ENCODE results near the gene MLST8.
A peak's percentile ranks its signal among the peaks of the same experiment; 100 is the strongest.

Gene MLST8

DNA sequence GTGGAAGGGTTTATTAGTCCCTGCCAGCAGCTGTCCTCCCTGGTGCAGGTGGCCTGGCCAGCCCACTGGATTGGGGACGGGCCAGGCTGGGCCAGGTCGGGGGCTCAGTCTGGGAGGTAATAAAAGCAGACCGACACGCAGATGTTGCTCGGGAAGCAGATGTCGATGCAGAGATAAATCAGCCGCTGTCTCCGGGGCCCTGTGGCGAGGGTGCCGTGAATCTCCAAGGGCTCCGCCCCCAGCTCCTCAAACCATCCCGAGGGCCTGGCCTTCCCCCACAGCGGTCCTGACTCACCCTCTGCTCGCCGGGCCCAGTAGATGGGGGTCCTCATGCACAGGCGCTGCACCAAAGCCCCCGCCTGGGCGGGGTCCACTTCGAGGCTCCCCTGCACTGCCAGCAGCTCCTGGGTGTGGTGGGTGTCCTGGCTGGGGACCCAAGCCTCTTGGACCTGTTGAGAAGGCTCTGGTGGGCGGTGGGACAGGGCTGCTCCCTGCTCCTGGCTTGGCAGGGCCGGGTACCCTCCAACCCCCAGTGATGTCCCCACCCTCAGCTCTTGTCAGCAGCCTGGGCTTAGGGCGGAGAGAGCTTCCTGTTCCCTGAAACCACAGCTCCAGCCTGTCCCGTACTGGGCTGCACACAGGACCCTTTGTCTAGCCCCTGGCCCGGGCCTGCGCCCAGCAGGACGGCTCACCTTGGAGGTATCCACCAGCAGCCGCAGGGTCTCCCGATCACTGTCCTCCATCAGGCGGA, 4.2 kb downstream of the MLST8 start:
- no peak for DNase-seq

DNA sequence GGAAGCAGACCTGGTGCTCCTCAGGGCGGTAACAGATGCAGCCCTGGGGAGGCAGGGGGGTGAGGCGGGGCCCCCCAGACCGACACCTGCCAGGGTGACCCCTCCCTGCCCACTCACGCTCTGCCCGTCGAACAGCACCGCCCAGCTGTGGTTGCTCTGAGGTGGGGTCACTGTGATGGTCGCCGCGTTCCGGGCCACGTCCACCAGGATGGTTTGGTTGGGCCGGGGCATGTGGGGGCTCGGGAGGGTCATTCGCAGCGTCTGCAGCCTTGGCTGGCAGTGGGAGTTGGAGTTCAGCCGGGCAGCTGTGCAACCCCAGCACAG, 4.7 kb downstream of the MLST8 start:
- no peak for DNase-seq

DNA sequence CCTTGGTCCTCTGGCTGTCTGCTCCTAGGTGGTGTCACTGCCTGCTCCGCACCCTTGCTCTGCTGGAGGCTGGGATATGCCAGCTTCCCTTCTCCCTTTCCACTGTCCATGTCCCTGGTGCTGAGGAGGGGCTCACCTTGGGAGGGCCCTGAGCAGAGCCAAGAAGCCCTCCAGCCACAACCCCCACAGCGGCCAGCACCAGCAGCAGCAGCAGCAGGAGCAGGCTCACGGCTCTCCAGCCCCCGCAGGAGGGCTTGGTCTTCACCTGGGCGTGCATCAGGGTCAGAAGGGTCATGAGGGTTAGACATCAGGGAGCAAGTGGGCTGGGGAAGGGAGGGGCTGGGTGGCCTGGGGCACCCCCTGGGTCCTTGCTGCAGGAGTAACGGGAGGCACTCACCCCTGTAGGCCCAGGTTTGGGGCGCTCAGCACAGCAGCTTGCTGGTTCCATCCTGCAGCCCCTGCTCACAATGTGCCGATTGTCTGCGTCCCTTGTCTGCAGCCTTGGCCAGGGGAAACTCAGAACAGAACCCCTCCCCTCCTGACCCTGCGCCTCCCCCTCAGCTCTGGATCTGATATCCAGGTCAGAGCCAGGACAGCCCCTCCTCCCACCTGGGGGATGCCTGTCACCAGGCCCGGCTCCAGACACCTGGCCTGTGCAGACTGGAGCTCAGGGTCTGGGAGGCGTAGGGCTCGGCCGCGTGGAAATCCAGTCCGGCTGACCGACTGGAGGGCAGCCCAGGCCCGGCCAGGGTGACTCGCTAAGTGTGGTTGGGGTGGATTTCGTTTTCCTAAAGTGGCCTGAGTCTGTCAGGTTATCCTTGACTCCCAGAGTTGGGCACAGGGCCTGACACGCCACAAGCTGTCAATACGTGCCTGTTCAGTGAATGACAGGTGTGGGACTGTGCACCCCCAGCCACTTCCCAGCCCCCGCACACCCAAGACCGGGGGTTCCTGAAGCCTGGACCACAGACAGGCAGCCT, 5.4 kb downstream of the MLST8 start, which contains the start of gene BRICD5:
Gene BRICD5, minus strand, starts transcription at position 478 of the 980 bp plus-strand sequence. Its CDS starts 30 bp downstream, at position 448.
- DNase-seq, result no peak

DNA sequence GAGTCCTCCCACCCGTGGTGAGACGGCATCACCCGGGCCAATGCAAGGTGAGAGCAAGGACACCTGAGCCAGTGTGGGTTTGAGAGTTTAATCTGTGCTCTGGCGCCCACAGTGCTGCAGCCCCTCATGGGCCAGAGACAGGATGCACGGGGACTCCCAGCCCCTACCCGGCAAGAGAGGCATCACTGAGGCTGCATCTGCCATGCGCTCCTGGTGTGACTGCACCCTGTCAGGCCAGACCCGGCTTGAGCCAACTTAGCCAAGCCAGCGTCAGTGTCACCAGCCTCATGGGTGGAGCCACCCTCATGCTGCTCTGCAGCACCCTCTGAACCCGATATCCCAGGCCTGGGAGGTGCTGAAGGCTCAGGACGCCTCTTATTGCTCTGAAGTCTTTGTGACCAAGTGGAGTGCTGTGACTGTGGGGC, 6.7 kb downstream of the MLST8 start:
- DNase-seq, result no peak

DNA sequence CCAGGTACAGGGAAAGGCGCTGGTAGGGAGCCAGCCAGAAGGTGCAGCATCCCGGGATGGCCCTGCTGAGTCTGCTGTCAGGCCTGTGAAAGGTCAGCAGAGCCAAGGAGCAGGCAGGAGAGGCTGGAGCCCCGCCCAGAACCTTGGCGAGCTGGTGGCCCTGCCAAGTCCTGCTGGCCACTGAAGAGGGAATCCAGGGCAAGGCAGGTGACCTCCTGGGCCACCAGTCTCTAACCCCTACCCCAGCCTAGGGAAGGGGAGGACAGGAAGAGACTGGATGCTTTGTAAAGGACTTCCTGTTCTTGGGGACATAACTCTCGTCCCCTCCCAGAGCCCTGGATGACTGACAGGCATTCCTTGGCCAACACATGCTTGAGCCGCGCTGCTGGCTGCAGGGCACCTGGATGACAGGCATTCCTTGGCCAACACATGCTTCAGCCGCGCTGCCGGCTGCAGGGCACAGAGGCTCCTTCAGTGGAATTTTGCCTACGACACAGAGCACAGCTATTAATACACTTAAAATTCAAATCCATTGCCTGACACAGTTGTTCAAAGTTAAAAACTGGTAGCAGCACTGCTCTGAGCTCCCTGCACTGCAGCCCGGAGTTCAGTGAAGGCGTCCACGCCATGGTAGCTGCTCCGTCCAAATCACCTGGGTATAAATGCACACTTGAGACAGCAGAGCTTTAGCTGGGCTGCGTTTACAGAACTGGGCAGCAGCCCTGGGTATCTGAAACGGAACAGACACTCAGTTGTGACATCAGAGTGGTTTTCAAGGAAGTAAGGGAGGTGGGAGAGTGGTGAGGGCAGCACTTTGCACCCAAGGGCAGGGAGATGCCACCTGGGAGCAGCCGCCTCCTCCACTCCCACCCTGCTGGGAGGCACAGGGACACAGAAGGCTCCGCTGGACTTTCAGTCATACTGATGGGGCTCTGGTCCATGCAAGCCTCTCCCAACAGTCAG, 7.4 kb downstream of the MLST8 start:
- no peak for DNase-seq

DNA sequence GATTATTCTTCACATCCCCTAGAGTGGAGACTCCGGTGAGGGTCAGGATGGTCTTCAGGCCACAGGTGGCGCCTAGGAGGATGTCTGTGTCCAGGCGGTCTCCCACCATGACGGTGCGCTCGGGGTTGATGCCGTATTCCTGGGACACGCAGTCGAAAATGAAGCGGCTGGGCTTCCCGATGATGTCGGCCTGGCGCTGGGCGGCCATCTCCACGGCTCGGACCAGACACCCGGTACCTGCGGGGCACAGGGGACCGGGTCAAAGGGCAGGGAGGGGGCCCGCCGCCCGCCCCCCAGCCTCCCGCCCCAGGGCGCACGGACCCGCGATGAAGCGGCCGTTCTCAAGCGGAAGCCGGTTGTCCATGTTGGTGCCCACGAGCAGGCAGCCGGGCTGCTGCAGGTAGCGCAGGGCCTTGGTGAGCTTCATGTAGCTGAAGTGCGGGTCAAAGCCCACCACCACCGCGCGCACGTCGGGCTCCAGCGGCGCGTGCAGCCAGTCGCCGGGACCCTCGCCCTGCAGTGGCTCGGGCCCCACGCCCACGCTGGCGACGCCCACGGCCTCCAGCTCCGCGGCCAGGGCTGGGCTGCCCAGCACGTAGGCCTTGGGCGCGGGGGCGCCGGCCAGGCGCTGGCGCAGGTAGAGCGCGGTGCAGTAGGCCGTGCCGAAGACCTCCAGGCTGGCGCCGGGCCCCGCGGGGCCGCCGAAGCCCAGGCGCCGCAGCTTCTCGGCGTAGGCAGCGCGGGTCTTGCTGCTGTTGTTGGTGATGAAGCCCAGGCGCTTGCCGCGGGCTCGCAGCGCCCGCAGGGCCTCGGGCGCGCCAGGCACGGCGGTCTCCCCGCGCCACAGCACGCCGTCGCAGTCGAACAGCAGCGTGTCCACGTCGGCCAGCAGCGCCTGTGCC, 8.8 kb downstream of the MLST8 start:
- DNase-seq, result no peak

DNA sequence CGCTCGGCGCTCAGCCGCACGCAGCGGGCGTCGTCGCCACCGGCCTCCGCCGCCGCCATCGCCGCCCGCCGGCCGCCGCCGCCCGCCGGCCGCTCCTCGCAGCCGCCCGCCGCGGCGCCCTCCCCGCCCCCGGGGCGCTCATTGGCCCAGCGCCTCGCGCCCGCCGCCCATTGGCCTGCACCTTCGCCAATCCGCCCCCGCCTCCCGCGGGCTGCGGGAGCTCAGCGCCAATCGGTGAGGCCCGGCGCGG, 9.4 kb downstream of the MLST8 start, which contains the start of gene PGP:
Gene PGP, minus strand, starts transcription at position 122 of the 250 bp plus-strand sequence. Its CDS starts 63 bp downstream, at position 59.
- no peak for DNase-seq

DNA sequence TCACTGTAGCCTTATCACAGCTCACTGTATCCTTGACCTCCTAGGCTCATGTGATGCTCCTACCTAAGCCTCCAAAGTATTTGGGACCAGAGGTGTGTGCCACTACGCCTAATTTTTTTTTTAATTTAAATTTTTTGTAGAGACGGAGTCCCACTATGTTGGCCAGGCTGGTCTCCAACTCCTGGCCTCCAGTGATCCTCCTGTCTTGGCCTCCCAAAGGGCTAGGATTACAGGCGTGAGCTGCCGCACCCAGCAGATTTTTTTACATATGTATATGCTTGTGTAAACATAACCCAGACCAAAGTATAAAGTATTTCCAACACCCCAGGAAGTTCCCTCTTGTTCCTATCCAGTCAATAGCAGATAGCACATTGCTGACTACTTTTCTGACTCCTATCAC, 11.1 kb downstream of the MLST8 start:
- no peak for DNase-seq

DNA sequence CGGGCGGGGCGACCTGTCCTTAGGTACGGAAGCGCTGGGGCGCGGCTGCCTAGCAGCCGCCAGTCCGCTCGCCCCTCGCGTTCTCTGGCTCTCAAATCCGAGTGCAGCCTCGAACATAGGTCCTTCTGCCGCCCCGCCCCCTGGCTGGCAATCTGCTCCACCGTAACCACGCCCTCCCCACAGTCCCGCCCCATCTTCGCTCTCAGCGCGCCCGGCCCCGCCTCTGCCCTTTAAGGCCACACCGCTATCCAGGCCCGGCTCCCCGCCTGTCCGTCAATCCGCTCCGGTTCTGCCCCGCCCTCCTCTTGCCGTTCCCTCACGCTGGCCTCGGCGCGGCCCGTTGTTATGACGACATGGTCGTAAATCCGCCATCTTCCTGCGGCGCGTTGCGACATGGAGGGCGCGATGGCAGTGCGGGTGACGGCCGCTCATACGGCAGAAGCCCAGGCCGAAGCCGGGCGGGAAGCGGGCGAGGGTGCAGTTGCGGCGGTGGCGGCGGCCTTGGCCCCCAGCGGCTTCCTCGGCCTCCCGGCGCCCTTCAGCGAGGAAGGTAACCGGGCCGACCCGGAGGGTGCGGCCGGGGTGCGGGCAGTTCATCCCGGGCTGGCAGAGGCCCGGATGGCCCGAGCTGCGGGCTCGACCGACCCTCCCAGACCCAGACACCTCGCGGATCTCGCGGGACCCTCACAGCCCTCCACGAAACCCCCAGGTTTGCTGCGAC, 18.1 kb downstream of the MLST8 start, which contains the start of gene E4F1:
Gene E4F1, plus strand, starts transcription at position 371 of the 721 bp plus-strand sequence. Its CDS starts 23 bp downstream, at position 394.
- peak; percentile 99 for DNase-seq

DNA sequence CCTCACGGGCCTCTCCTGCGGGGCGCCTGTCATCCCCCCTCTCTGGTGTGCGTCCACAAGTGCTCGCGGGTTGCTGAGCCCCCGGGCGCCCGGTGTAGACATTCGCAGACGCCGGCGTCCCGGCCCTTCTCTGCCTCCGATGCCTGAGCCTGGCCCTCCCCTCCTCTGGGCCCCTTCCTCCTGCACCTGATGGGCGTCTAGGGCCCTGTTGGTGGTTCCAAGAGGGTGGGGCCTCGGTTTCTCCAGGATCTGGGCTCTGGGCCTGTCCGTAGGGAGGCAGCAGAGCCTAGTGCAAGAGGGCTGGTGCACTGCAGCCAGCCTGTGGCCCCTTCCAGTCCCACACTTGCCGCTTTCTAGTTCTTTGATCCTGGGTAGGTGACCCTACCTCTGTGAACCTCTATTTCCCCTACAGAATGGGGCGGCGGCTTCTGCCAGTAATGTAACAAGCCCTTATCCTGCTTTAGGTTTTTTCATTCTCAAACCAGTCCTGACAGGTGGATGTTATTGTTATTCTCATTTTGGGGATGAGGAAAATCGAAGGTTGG, 18.8 kb downstream of the MLST8 start:
- DNase-seq, result peak; percentile 42

DNA sequence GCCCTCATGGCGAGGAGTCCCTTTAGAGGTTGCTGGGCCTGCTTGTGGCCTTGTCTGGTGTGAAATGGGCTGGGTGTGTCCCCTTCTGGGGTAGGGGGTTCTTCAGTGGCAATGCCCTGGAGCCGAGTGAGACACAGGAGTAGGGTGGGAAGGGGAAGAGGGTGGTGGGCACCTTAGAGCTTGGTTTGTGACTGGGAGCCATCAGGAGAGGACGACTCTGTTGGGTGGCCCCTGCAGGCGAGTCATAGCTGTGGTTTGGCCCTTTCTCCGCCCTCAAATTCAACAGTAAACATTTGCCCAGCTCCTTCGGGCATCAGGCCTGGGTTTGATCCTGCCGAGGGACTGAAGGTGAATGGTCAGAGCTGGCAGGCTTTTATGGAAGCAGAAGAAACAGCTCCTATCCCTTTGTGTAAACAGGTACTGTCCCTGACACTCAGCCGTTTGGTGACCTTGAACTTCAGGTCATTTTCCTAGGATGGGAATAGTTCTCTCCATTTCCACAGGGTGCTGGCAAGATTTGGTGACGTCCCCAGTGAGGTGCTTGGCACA, 21.1 kb downstream of the MLST8 start:
- no peak for DNase-seq

DNA sequence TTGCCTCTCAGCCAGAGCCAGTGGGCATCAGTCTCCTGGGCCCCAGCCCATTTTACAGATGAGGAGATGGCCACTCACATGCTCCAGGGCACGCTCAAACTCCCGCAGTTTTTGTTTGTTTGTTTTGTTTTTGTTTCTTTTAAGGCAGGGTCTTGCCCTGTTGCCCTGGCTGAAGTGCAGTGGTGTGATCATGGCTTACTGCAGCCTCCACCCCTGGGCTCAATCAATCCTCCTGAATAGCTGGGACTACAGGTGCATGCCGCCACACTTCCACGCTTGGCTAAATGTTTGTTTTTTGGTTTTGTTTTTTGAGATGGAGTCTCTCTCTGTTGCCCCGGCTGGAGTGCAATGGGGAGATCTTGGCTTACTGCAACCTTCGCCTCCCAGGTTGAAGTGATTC, 21.7 kb downstream of the MLST8 start:
- DNase-seq, result no peak

DNA sequence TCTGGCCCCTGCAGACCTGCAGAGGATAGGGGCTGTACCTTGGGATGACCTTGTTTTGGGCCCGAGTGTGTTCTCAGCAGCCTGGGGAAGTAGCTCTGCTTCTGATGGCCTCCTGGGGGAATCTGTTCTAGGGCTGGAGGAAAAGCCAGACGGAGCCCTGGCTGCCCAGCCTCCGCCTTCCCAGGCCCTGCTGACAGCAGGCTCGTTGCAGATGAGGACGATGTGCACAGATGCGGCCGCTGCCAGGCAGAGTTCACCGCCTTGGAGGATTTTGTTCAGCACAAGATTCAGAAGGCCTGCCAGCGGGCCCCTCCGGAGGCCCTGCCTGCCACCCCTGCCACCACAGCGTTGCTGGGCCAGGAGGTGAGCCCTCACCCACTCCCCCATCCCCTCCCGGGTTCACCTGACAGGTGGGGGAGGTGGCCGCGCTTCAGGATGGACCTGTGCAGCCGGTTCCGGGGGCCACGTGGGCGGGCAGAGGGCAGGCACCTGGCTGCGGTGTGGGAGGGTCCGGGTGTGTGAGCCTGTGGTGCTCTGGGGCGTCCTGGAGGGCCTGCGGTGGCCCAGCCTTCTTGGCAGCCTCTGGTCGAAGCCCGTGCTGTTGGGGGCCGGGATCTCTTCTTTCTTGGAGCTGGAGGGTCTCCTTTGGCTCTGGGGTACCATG, 23.0 kb downstream of the MLST8 start:
- DNase-seq, result no peak

DNA sequence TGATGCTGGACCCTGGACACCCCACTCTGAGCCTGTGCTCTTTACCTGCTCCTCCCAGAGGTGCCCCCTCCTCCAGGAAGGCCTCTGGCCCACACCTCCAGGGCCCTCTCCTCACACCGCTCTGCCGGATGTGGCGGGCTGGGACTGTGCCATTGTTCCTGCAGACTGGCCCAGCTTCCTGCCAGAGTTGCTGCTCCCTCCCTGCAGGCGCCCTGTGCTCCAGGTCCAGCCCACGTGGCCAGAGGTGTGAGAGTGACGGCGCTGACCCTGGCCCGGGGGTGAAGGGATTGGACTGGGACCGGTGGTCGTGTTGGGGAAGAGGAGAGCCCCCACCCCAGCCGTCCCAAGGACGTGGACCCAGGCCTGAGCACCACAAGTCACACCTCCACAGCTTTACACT, 23.8 kb downstream of the MLST8 start:
- DNase-seq, result no peak

DNA sequence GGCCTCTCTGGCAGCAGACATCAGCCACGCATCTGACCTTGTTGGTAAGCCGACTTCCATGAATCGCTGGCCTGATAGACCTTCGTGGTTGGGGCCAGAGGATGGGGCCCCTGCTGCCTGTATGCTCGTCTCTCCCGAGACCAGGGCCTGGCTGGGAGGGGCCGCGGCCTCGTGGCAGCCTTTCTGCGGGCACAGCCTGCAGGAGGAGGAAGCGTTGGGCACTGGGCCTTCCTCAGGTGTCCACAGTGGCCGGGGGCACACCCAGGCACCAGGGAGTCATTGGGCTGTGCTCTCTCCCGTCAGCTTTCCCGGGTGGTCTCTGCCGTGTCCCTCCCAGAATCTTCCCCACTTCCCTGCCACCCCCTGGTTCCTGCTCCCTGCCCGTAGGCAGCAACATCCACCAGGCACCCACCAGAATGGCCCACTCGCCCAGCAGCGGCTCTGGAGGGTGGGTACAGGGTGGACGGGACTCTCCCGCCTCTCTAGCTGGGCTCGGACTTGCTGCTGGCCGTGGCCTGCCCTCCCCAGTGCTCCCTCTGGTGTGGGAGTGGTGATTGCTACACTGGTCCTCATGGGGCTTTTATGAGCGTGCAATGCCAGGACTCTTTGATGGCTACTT, 24.5 kb downstream of the MLST8 start:
- no peak for DNase-seq

DNA sequence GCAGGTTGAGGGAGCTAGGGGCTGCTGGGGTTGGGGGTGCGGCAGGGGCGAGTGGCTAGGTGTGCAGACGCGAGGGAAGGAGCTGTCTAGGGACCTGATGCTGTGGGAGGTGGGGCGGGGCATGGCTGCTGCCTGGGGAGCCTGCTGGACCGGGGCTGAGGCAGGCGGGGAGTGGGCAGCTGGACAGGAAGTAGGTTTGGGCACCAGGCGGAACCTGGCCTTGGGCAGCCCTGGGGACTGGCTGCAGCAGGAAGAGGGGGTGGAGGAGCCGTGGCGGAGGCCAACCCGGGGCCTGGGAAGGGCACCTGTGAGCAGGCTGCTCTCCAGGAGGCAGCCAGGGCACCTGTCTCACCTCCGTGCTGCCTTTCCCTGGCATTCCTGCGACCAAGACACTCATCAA, 25.1 kb downstream of the MLST8 start:
- DNase-seq, result no peak

DNA sequence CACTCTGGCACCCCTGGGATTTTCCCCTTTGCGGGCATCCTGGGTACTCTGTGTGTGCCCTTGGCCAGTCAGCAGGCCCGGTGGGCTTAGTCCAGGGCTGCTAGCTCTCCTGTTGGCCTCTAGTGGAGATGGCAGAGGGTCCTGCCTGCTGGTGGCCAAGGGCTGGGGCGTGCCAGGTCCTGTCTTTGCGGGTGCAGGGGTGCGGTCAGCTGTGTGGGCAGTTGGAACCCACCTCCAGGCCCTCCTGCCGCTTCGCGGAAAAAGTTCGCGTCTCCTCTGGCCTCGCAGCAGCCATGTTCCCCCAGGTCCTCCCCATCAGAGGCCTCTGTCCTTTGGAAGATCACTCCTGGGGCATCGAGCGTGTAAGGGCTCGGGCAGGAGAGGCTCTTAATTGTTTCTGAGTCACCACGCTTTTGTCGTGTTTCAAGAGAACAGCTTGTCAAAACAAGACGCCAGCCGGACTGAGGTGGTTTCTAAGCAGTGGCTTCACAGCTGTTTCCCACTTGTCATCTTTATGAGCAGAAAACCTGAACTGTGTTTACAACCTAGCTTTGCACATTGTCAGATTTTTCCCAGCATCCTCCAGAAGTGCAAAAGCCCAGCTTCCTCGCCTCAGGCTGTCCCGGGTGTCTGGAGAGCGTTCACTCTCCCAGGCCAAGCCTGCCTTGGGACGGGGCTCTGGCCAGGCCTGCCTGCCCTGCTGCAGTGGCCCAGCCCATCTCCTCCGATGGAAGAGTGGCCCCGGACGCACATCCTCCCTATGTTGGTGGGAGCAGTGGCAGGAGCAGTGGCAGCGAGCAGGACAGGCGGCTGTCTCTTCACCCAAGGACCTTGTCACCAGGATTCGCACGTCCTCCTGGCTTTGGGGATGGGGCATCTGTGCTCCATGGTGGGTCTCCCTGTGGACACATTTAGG, 26.0 kb downstream of the MLST8 start:
- no peak for DNase-seq

Data from NCI-H345 (cell line).